WTC11 (cell line): ENCODE data around the gene RAB11FIP5. TPM values are rescaled to one million over a fixed set of nuclear protein-coding genes. Genes with fewer than 3 reads are reported as not detected.

Source experiments
- ATAC-seq: fragments of 200-7000 bp; cut with Tn5 transposase; 2 replicates; pipeline ENCODE4 v1.10.0; 2021; ENCODE audit warnings: mild to moderate bottlenecking, moderate library complexity
- CTCF ChIA-PET: fragments of 300-600 bp; sonication (Branson Sonifier 250); formaldehyde crosslinking; loops from one replicate; lab custom pipeline; 2021; ENCODE audit warnings: antibody characterized with exemption; lab: Charles Lee
- POLR2A ChIA-PET: fragments of 350-600 bp; sonication (Branson Sonifier 250); formaldehyde crosslinking; loops from one replicate; lab custom pipeline; 2021; ENCODE audit warnings: antibody characterized with exemption; lab: Charles Lee
- DNase-seq: peaks from one replicate; pipeline ENCODE4 v3.0.0; 2021; ENCODE audit warnings: low spot score
- H3K27ac Mint-ChIP-seq: 2 replicates; pipeline ENCODE4 v1.8.0; 2021; ENCODE audit warnings: mixed read lengths
- H3K27me3 Mint-ChIP-seq: 2 replicates; pipeline ENCODE4 v1.8.0; 2021; ENCODE audit warnings: low read depth, mild to moderate bottlenecking, moderate library complexity, mixed read lengths
- H3K36me3 Mint-ChIP-seq: 2 replicates; pipeline ENCODE4 v1.8.0; 2021; ENCODE audit warnings: mixed read lengths
- H3K4me1 Mint-ChIP-seq: 2 replicates; pipeline ENCODE4 v1.8.0; 2022; ENCODE audit warnings: mixed read lengths
- H3K4me3 Mint-ChIP-seq: 2 replicates; pipeline ENCODE4 v1.8.0; 2021; ENCODE audit warnings: mild to moderate bottlenecking, moderate library complexity, mixed read lengths
- H3K9me3 Mint-ChIP-seq: 2 replicates; pipeline ENCODE4 v1.8.0; 2021; ENCODE audit warnings: mixed read lengths
- ARID4B ChIP-seq: sonication (generic); formaldehyde crosslinking; IDR thresholded peaks from 2 replicates; pipeline ENCODE4 v1.8.0; 2023; ENCODE audit warnings: missing genetic modification reagents, mild to moderate bottlenecking, borderline replicate concordance
- ATF3 ChIP-seq: sonication (generic); formaldehyde crosslinking; conservative IDR thresholded peaks from 2 replicates; pipeline ENCODE4 v1.8.1; 2022; ENCODE audit warnings: mild to moderate bottlenecking, missing genetic modification reagents
- CTCF ChIP-seq: fragments of 200-600 bp; IDR thresholded peaks from 2 replicates; pipeline ENCODE4 v1.8.0; 2022; ENCODE audit warnings: antibody characterized with exemption
- E2F4 ChIP-seq: sonication (generic); formaldehyde crosslinking; IDR thresholded peaks from 2 replicates; pipeline ENCODE4 v1.8.1; 2022; ENCODE audit warnings: low read depth, mild to moderate bottlenecking, moderate library complexity, missing genetic modification reagents, borderline replicate concordance
- FOXP1 ChIP-seq: sonication (generic); formaldehyde crosslinking; IDR thresholded peaks from 2 replicates; pipeline ENCODE4 v1.8.0; 2022; ENCODE audit warnings: missing genetic modification reagents, mild to moderate bottlenecking, moderate library complexity, borderline replicate concordance
- IRF1 ChIP-seq: sonication (generic); formaldehyde crosslinking; IDR thresholded peaks from 2 replicates; pipeline ENCODE4 v1.8.0; 2023; ENCODE audit warnings: missing genetic modification reagents
- NR3C1 ChIP-seq: sonication (generic); formaldehyde crosslinking; conservative IDR thresholded peaks from 2 replicates; pipeline ENCODE4 v1.8.1; 2023; ENCODE audit warnings: low read depth, mild to moderate bottlenecking, missing genetic modification reagents
- RORB ChIP-seq: fragments of 250-450 bp; sonication (Bioruptor Pico); IDR thresholded peaks from 2 replicates; pipeline ENCODE4 v1.9.0; 2021; ENCODE audit warnings: mild to moderate bottlenecking
- ZNF532 ChIP-seq: fragments of 250-450 bp; sonication (Bioruptor Pico); IDR thresholded peaks from 2 replicates; pipeline ENCODE4 v1.9.0; 2021; ENCODE audit warnings: mild to moderate bottlenecking, borderline replicate concordance
- total RNA-seq: library from RNA; stranded (reverse); gene quantifications from 3 replicates; pipeline ENCODE4 v1.2.3, GENCODE V29; 2021

The RAB11FIP5 gene
- total RNA-seq, 1 experiment from 2014 or later: 16.0 TPM

GRCh38 chr2:73134471-73134870 is 21.7 kb upstream of the RAB11FIP5 start (continued):
- no peak for TF ChIP-seq ARID4B (CRISPR knock-in tag)
- TF ChIP-seq FOXP1: no peak
- no peak for TF ChIP-seq CTCF
- TF ChIP-seq NR3C1 (CRISPR knock-in tag): no peak
- TF ChIP-seq ATF3 (CRISPR knock-in tag): no peak

GRCh38 chr2:73133566-73134197 is 20.9 kb upstream of the RAB11FIP5 start:
- Mint-ChIP-seq H3K36me3 (no peaks in the 10 kb centered on the region), H3K4me1 (peaks cover 9% of the 10 kb centered on the region; the same call in 1 of the 2 replicates), H3K4me3 (no peak overlapping the region), H3K27ac (no peak overlapping the region), H3K27me3 (peaks cover 8% of the 10 kb centered on the region), H3K9me3 (peaks cover 3% of the 10 kb centered on the region; the same call in 1 of the 2 replicates)
- no peak for TF ChIP-seq E2F4 (CRISPR knock-in tag)
- no peak for TF ChIP-seq ZNF532
- no peak for TF ChIP-seq RORB
- no peak for TF ChIP-seq IRF1
- DNase-seq (no peak), ATAC-seq (no peak)
- CTCF ChIA-PET: interaction anchor here (1.0 kb wide), 1 partner anchor 44 kb away, joined by 5 read pairs; no protein-coding TSS in a partner anchor
- POLR2A ChIA-PET: no interaction called here
